Astrocyte (in vitro differentiated cells and primary cell): ENCODE data around the gene P3H4.

Experiments
- EZH2 ChIP-seq: IDR thresholded peaks from 2 replicates; pipeline ENCODE4 v1.6.1; 2012; ENCODE audit warnings: mild to moderate bottlenecking, low read length, inconsistent platforms; ENCODE audit not compliant: insufficient read depth
- TF ChIP-seq, protein P1 (sequence below): IDR thresholded peaks from 2 replicates; pipeline ENCODE4 v1.5.1; 2011; ENCODE audit warnings: low read depth, mild to moderate bottlenecking, inconsistent platforms, low read length, moderate library complexity; ENCODE audit not compliant: insufficient read depth

- TF ChIP-seq, protein P1, sequence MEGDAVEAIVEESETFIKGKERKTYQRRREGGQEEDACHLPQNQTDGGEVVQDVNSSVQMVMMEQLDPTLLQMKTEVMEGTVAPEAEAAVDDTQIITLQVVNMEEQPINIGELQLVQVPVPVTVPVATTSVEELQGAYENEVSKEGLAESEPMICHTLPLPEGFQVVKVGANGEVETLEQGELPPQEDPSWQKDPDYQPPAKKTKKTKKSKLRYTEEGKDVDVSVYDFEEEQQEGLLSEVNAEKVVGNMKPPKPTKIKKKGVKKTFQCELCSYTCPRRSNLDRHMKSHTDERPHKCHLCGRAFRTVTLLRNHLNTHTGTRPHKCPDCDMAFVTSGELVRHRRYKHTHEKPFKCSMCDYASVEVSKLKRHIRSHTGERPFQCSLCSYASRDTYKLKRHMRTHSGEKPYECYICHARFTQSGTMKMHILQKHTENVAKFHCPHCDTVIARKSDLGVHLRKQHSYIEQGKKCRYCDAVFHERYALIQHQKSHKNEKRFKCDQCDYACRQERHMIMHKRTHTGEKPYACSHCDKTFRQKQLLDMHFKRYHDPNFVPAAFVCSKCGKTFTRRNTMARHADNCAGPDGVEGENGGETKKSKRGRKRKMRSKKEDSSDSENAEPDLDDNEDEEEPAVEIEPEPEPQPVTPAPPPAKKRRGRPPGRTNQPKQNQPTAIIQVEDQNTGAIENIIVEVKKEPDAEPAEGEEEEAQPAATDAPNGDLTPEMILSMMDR, result no peak
- TF ChIP-seq EZH2, result no peak
Observed at GRCh38 chr17:41787021-41787418, 24.7 kb downstream of the P3H4 start.
